GM19351 (cell line): ENCODE results near the gene CCR3.
"Not testable (repeated sequence)": the region's sequence is repeated elsewhere in the genome, so short reads cannot be mapped to it uniquely, and the experiment has no call there.

Experiments
- ATAC-seq: cut with Tn5 transposase; IDR thresholded peaks from one replicate; pipeline ENCODE4 v1.9.1; 2021; ENCODE audit warnings: mild to moderate bottlenecking, moderate library complexity; ENCODE audit not compliant: unreplicated experiment

The CCR3 gene

DNA sequence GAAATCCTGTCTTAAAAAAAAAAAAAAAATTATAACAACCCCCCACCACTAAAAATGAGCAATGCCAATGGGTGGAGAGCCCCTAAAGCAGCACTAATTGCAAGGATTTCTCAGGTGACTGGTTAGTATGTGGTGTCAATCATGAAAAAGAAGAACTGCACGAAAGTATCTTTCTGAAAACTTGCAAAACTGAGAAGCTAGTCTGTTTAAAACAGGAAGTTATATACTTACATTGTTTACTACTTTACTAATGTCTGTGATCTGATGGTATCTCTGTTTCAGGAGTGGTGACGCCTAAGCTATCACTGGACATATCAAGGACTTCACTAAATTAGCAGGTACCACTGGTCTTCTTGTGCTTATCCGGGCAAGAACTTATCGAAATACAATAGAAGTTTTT lies at the start of gene CCR3:
CCR3 (plus strand) TSS at position 341 of the 400 bp plus-strand sequence. CDS start 22,699 bp downstream, outside the sequence.
- ATAC-seq: no peak

DNA sequence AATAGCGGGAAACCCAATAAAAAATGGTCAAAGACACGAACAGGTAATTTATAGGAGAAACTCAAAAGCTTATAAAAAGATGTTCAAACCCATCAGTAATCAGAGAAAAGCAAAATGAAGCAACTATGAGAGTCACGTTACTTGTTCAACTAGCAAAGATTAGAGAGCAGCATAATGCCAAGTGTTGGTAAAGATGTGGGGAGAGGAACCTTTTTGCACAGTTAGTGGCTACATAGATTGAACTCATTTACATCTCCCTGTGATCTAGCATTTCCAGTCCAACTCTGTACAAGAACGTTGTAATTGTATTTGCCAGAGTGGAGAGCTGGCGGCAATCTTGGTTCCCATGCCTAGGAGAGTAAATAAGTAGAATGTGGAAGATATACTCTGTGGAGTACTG lies 49.3 kb upstream of the CCR3 start:
- no peak for ATAC-seq

DNA sequence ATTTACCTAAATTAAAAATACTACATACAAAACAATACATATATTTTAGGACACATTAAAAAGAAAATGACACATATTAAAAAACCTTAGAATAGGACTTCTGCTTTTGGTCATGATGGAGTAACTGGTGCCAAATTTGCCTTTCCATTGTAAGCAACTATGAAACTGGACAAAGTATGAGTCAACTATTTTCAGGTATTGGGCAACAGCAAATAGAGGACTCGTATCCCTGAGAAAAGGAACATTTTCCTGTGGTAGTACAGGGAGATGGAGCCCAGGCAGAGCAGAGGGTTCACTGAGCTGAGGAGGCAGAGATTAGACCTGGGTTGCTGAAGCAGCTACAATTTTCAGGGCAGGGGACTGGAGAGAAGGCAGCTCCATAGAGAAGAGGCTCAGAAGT lies 48.8 kb upstream of the CCR3 start:
- ATAC-seq: no peak

DNA sequence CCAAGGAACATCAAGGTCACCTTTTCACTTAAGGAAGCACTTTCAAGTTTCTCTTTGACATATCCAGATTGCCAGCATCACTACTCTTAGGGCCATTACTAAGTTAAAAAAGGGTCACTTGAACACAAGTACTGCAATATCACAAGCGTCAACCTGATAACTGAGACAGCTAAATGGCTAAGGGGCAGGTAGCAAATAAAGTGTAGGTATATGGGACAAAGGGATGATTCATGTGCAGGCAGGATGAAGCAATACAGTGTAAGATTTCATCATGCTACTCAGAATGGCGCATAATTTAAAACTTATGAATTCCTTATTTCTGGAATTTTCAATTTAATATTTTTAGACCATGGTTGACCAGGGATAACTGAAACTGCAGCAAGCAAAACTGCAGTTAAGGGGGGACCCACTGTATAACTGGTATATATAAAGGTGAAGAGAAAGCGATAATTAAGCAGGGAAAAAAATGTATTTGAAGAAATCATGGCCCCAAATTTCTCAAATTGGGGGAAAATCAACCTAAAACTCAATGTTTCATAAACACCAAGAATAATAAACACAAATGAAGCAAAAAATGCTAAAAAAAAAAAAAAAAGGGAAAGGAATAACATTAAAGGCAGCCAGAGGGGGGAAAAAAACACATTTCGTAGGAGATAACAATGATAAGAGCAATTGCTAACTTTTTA lies 47.2 kb upstream of the CCR3 start:
- ATAC-seq: no peak

DNA sequence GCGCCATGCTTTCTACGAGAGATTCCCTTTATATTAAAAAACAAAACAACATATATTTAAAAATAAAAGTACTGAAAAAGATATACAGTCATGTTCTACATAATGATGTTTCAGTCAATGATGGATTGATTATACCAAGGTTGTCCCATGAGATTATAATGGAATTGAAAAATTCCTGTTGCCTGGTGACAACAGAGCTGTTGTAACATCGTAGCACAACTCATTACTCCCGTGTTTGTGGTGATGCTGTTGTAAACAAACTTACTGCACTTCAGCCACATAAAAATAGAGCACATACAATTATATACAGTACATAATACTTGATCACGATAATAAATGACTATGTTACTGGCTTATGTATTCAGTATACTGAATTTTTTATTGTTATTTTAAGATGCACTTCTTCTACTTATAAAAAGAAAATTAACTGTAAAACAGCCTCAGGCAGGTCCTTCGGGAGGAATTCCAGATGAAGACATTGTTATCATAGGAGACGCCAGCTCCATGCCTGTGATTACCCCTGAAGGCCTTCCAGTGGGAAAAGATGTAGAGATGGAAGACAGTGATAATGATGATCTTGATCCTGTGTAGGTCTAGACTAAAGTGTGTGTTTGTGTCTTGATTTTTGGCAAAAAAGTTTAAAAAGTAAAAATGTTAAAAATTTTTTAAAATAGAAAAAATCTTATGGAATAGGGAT lies 45.9 kb upstream of the CCR3 start:
- ATAC-seq: no peak

DNA sequence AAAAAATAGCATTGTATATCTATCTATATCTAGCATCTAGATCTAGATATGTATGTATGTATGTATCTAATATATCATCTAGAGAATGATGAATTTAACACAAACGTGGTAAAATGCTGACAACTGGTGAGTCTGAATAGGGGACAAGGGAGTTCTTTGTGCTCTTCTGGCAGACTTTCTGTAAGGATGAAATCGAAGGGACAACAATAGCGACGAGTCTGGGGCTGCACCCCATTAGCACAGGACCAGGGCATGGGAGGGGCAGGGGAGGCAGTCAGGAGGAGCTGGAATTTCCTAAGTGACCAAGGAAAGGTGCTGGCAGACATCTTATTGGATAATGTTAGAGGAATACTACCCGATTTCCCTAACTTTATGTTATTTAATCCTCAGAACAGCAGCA lies 42.0 kb upstream of the CCR3 start:
- ATAC-seq: no peak

DNA sequence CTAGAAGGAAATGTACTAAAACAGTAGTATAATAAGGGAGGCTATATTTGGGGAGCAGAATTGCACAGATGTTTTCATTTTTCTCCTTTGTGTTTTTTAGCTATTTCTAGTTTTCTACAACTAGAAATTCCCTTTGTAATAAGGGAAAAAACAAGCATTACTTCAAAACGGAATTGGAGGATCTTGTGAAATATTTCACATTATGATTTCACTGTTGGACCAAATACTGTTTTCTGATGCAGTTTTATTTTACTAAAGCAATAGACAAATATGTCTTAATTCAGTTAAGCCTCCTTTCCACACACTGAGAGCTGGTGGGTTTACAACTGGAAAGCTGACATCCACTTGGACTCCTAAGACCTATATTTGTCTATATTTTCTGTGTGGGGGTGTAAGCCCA lies 41.5 kb upstream of the CCR3 start:
- ATAC-seq: no peak

DNA sequence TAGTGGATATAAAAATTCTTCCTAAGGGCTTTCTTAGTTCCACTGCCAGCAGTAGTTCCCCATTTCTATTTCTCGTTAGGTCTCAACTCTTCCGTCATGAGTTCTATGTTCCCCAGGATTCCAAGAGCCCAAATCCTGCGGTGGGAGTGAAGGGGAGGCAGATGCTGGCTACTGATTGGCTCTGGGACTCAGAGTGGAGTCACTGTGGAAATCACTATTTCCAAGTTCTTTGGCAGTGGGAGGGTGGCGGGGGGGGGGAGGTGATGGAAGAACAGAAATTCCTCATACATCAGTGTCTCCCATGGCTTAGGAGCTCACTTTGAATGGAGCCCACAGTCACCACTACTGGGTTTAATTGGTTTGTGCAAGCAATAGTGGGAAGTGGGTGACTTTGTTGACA lies 39.7 kb upstream of the CCR3 start:
- no peak for ATAC-seq

DNA sequence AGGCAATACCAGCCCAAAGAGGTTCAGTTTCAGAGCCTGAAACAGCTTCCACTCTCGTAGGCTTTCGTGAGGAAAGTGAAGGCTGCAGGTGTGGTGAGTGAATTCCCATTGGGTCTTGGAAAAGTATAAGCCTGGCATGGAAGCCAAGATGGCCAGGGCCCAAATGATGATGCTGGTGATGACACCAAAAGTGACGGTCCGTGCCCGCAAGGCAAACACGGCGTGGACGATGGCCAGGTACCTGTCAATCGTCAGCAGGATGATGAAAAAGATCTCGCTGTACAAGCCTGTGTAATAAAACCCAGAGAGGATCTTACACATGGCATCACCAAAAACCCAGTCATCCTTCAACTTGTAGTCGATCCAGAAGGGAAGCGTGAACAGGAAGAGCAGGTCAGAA lies 38.6 kb upstream of the CCR3 start:
- no peak for ATAC-seq

DNA sequence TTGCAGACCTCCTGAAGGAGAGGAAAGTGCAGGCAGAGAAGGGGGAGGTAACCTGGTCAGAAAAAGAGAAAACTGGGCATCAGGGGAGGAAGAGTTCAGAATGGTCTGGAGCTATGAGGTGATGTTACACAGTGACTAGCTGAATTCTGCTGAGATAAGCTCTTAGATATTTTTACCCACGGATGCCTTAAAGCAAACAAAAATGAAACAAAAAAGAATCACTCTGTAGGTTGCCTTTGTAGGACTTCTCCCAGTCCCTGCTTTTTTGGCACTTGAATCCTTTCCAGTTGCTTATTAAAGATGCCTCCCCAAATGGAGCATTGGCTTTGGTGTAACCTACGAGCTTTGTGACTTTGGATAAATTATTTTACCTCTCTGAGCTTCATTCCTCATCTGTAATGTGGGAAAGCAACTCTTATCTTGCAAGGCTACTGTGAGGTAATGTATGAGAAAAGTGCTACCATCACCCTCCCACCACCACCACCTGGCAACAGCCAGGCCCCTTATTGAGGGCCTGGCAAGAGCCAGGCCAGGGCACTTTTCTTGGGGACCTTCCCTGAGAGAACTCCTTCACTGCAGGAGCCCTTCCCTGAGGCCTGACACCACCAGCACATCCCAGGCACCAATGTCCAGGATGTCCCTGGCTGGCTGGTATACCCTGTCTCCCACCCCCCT lies 36.8 kb upstream of the CCR3 start:
- no peak for ATAC-seq

DNA sequence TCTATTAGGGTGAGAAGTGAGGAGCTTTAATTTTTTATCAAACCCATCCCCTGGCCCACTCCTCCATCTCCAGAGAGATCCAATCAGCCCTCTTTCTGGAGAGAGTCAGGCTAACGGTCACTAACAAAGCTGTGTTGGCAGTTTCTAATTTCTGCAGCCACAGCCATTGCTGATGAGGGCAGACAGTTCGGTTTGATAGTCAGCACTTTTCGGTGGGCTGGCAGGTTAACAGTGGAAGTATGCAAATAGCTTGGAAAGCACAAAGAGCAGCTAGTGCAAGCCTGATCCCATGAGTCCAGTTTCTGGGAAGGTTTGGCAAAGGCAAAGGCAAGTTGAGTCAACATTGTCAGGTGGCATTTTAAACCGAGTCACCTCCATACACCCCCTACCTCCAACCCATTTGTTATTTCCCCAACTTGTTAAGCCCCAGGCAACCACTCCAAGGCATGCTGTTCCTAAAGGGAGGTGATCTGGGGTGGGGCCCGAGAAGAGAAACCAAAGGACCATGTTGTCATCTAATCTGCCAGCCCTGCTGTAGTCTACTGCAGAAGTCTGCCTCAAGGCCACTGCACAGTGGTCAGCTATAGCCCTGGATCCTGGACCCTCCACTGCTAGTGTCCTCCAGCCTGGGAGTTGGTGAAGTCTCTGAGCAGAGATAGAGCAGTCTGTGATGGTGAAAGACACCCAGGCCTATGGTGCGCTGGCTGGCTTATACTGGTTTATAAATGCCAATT lies 35.8 kb upstream of the CCR3 start:
- no peak for ATAC-seq

DNA sequence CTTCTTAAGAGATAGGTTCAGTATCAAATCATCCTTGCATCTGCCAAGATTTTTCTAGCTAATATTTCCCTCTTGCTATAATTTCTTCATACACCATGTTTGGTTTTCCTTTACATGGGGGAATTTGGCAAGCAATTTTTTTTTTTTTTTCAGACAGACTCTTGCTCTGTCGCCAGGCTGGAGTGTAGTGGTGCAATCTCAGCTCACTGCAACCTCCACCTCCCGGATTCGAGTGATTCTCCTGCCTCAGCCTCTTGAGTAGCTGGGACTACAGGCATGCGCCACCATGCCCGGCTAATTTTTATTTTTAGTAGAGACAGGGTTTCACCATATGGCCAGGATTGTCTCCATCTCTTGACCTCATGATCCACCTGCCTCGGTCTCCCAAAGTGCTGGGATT lies 34.7 kb upstream of the CCR3 start:
- ATAC-seq: not testable (repeated sequence)

DNA sequence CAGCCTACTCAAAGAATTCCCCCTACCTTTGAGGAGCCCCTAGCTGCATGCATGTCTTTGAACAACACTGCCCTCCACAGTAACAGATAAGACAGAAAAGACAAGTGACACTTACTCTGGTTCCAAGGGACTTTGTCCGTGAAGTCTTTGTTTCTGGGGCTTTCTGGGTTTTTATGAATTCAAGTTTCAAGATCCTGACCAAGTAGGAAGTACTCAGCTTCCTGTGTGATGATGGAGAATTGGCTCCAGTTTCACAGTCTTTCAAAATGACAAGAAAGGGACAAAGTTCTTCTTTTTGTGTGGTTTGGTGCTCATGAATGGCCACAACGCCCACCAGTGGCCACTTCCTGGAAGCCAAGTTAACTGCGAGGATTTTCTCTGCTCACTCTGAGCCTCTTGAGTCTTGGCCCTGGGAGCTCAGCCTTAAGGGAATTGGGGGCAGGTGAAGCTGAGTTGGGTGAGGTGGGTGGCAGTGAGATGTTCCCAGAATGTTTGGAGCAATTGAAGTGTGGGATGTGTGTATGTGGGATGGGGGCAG lies 34.0 kb upstream of the CCR3 start, which contains the start of gene CCR1:
CCR1 (minus strand) TSS at position 147 of the 538 bp plus-strand sequence. CDS start 4,000 bp downstream, outside the sequence.
- peak; percentile 55 for ATAC-seq

DNA sequence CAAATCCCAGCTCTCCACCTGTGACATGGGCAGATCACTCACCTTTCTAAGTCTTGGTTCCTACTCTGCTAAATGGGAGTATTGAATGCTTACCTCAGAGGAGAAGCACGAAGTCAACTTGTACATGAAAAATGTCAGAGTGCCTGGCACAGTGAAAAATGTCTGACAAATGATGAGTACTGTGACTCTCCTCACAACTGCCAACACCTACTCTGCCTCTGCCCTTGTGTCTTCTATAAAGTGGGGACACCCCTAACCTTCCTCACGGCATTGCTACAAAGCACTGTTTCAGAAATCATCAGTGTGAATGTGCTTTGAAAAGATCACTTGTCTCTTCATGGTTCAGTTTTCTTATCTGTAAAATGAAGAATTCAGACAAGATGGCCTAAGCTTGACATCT lies 33.2 kb upstream of the CCR3 start:
- no peak for ATAC-seq

DNA sequence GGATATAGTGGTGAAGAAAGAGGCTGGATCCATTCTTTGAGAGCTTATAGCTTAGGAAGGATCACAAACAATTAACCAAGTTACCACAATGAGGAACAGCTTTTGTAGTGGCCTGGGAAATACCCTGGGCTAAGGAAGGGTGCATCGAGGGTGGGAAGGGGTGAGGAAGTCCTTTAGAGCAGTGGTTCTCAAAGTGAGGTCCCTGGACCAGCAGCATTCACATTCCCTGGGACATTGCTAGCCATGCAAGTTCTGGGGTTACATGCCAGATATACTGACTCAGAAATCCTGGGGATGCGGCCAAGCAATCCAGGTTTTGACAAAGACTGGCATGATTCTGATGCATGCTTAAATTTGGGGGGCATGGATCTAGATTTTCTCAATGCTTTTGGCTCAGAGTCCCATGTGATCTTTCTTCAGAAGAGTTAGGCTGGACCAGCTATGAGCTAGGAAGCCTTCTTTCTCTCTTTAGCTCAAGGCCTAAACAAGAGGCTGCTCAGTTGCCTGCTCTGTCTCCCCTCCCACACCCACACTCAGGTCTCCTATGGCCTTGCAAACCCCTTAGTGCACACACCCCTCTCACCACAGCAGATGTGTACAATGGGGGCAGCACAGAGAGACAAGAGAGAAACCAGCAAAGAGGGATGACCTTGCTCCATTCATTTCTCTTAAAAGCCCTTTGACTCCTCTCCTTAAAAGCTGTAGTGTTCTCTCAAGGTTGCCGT lies 32.4 kb upstream of the CCR3 start:
- no peak for ATAC-seq

DNA sequence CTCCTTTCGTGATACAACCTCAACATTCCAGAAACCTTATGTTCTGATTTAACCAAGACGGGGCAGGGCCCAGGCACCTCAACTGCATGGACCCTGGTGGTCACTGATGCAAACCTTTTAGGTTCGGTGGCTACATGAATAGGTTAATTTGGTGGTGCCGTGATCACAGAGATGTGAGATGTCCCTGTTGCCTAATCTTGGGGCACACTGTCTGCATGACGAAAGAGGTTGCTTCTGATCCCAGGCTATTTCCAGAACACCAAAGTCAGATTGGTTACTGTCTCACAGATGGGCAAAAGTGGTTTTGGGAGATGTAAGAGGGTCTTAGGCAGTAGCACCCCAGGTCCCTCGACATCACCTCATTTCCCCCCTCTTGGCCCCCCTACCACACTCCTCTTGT lies 30.2 kb upstream of the CCR3 start:
- ATAC-seq: no peak

DNA sequence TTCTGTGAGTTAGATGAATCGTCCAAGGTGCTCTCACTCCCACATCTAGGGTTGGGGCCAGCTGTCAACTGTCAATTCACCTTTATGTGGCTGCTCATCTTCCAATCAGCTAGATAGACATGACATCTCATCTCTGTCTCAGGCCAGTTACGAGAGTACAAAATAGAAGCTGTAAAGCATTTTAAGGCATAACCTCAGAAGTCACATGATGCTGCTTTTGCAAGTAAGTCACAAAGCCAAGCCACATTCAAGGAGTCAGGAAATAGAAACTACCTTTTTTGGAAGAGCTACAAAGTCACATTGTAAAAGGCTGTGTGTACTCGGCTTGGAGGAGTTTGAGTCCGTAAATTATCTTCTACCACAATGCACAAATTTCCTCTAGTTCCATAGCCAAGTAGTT lies 29.1 kb upstream of the CCR3 start:
- ATAC-seq: no peak

DNA sequence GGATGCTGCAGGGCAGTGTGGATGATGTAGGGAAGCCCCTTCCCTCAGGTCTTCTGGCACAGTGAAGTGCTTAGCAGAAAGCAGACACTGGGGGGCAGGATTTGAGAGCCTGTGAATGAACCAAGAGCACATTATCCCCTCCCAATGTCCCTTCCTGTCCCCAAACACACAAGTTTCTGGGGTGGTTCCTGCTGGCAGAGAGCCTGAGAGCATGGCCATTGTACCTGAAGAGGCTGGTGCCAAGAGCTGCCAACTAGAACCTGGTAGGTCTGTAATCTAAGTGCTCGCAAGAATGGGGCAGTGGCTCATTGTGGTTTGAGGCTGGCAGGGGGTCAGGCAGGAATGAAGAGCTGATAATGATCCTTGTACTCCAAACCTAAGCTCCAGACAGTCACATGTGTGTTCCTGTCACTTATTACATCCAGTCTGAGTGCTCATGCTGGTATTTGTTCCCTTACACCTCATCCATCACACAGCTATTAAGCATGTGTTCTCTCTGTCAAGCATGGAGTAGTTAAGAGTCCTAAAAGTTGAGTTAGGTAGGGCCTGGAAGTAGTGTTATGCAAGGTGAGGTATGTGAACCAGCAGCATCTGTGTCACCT lies 27.4 kb upstream of the CCR3 start:
- ATAC-seq: no peak

DNA sequence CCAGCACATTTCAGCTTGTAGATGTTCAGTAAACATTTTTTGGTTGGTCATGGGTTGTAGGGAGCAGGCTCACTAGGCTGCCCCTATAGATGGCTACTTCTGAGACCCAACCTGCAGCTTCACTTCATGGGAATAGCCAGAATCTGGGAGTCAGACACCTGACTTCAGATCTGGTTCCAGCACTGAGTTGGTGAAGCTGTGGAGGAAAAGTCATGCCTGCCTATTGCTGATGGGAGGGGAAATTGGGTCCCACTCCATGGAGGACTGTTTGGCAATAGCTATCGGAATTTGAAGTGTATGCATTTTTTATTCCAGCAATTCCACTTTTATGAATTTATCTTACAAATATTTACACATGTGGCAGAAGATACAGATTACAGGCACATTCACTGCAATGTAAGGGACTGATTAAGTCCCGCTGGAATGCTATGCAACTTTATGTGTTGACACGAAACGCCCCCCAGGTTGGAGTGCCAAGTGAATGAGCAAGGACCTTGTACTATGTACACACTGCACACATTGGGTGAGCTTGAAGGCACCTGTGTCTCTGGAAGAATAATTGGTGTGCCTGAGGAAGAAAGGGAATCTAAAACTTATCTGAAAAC lies 26.3 kb upstream of the CCR3 start:
- no peak for ATAC-seq
